H1 (cell line): Measurements from ENCODE around the gene SHLD1. TPM values are rescaled to one million over a fixed set of nuclear protein-coding genes. Genes with fewer than 3 reads are reported as not detected.

Source experiments
- CTCF ChIA-PET: fragments of 300-600 bp; sonication (Branson Sonifier 250); formaldehyde crosslinking; loops from one replicate; lab custom pipeline; 2021; ENCODE audit not compliant: partially characterized antibody; lab: Charles Lee
- POLR2A ChIA-PET: fragments of 300-600 bp; sonication (Branson Sonifier 250); formaldehyde crosslinking; loops from one replicate; lab custom pipeline; 2021; ENCODE audit warnings: inconsistent platforms; ENCODE audit not compliant: partially characterized antibody; lab: Charles Lee
- DNase-seq, 2 experiments: peaks; one replicate each; pipeline versions ENCODE4 v3.0.0 to v3.0.0-alpha.2; 2010 to 2022; ENCODE audit warnings: low spot score in 2 of 2, low read depth in 1 of 2, mixed read lengths in 1 of 2
- FAIRE-seq: peaks from 2 replicates; lab custom pipeline; 2011; peaks lifted over from hg19 to GRCh38; lab: Jason Lieb, UNC
- H2AFZ ChIP-seq: 2 replicates; pipeline ENCODE4 v1.8.1; 2012; ENCODE audit warnings: low read length, inconsistent platforms
- H2AK5ac ChIP-seq: 2 replicates; pipeline ENCODE4 v1.6.1; 2013; ENCODE audit warnings: low read depth, low read length
- H2BK120ac ChIP-seq: replicated peaks from 2 replicates; pipeline ENCODE3; 2013; ENCODE audit warnings: low read depth, low read length, inconsistent platforms
- H2BK12ac ChIP-seq: 2 replicates; pipeline ENCODE4 v1.6.1; 2013; ENCODE audit warnings: low read depth, low read length
- H2BK15ac ChIP-seq: 2 replicates; pipeline ENCODE4 v1.6.1; 2013; ENCODE audit warnings: low read length
- H2BK20ac ChIP-seq: 2 replicates; pipeline ENCODE4 v1.6.1; 2013; ENCODE audit warnings: low read length
- H2BK5ac ChIP-seq: 2 replicates; pipeline ENCODE4 v1.6.1; 2013; ENCODE audit warnings: low read depth, low read length
- H3K14ac ChIP-seq: 2 replicates; pipeline ENCODE4 v1.6.1; 2013; ENCODE audit warnings: inconsistent platforms; ENCODE audit not compliant: insufficient read length
- H3K18ac ChIP-seq: 2 replicates; pipeline ENCODE4 v1.6.1; 2013; ENCODE audit warnings: low read length; ENCODE audit errors: extremely low read depth
- H3K23ac ChIP-seq: 2 replicates; pipeline ENCODE4 v1.6.1; 2013; ENCODE audit warnings: inconsistent platforms; ENCODE audit not compliant: insufficient read length
- H3K23me2 ChIP-seq: 2 replicates; pipeline ENCODE4 v1.6.1; 2013; ENCODE audit warnings: low read depth, low read length
- H3K27ac ChIP-seq: 2 replicates; pipeline ENCODE4 v1.6.1; 2011; ENCODE audit warnings: low read depth, low read length, inconsistent platforms
- H3K27me3 ChIP-seq, 4 experiments: replicated peaks in 1 of 4; 1 replicate in 1 of 4; 2 replicates in 3 of 4; pipeline versions ENCODE4 v1.6.1 to v1.8.1; 2011 to 2013; ENCODE audit warnings: low read length in 3 of 4, mild to moderate bottlenecking in 3 of 4, inconsistent platforms in 2 of 4, mixed read lengths in 2 of 4, moderate library complexity in 1 of 4; ENCODE audit not compliant: control insufficient read depth in 3 of 4, insufficient read depth in 3 of 4; ENCODE audit errors: extremely low read depth in 1 of 4
- H3K36me3 ChIP-seq, 4 experiments: 2 replicates each; pipeline versions ENCODE4 v1.6.1 to v1.8.1; 2011 to 2013; ENCODE audit warnings: mild to moderate bottlenecking in 4 of 4, low read length in 3 of 4, moderate library complexity in 2 of 4, control low read depth in 1 of 4, inconsistent platforms in 1 of 4; ENCODE audit not compliant: insufficient read depth in 4 of 4, control insufficient read depth in 2 of 4
- H3K4ac ChIP-seq: replicated peaks from 2 replicates; pipeline ENCODE3; 2013; ENCODE audit warnings: low read length, low read depth, mixed read lengths, inconsistent platforms; ENCODE audit not compliant: insufficient read length
- H3K4me1 ChIP-seq, 4 experiments: replicated peaks in 1 of 4; 1 replicate in 1 of 4; 2 replicates in 3 of 4; pipeline versions ENCODE4 v1.6.1 to v1.8.1; 2011 to 2013; ENCODE audit warnings: low read length in 3 of 4, inconsistent platforms in 2 of 4, mixed read lengths in 1 of 4; ENCODE audit not compliant: insufficient read depth in 4 of 4, control insufficient read depth in 3 of 4
- H3K4me2 ChIP-seq, 2 experiments: 2 replicates each; pipeline versions ENCODE4 v1.6.1 to v1.8.1; 2011 to 2013; ENCODE audit warnings: low read depth in 2 of 2, low read length in 2 of 2, control low read depth in 1 of 2, inconsistent platforms in 1 of 2, mild to moderate bottlenecking in 1 of 2; ENCODE audit not compliant: insufficient read depth in 1 of 2
- H3K4me3 ChIP-seq, 4 experiments: fragments of 200-600, 300-600 bp in 1 of 4; sonication (generic), shearing (Covaris generic), sonication (Bioruptor Twin) in 1 of 4; 2 replicates each; pipeline versions ENCODE4 v1.5.1 to v1.8.1; 2011 to 2016; ENCODE audit warnings: low read length in 4 of 4, low read depth in 3 of 4, control low read depth in 2 of 4, inconsistent platforms in 2 of 4, mild to moderate bottlenecking in 2 of 4, mixed read lengths in 1 of 4, moderate library complexity in 1 of 4; ENCODE audit not compliant: insufficient read depth in 2 of 4; ENCODE audit errors: extremely low read depth in 1 of 4
- H3K56ac ChIP-seq: replicated peaks from 2 replicates; pipeline ENCODE3; 2013; ENCODE audit warnings: low read depth, mild to moderate bottlenecking, mixed read lengths, low read length, inconsistent platforms; ENCODE audit not compliant: insufficient read length
- H3K79me1 ChIP-seq: 2 replicates; pipeline ENCODE4 v1.6.1; 2013; ENCODE audit warnings: low read depth, low read length, control low read depth
- H3K79me2 ChIP-seq, 2 experiments: 2 replicates each; pipeline versions ENCODE4 v1.6.1 to v1.8.1; 2012 to 2013; ENCODE audit warnings: low read length in 2 of 2, mild to moderate bottlenecking in 2 of 2, inconsistent platforms in 1 of 2; ENCODE audit not compliant: insufficient read depth in 2 of 2, control insufficient read depth in 1 of 2
- H3K9ac ChIP-seq, 4 experiments: replicated peaks in 1 of 4; 1 replicate in 1 of 4; 2 replicates in 3 of 4; pipeline versions ENCODE4 v1.6.1 to v1.8.1; 2011 to 2013; ENCODE audit warnings: low read depth in 3 of 4, low read length in 3 of 4, control low read depth in 2 of 4, mild to moderate bottlenecking in 2 of 4, moderate library complexity in 2 of 4, inconsistent platforms in 1 of 4; ENCODE audit errors: extremely low read depth in 1 of 4
- H3K9me3 ChIP-seq, 2 experiments: 2 replicates each; pipeline versions ENCODE4 v1.6.1 to v1.8.1; 2012 to 2013; ENCODE audit warnings: mild to moderate bottlenecking in 2 of 2, moderate library complexity in 2 of 2, control low read depth in 1 of 2, inconsistent platforms in 1 of 2, low read depth in 1 of 2, low read length in 1 of 2, mixed read lengths in 1 of 2; ENCODE audit not compliant: insufficient read depth in 2 of 2
- H4K20me1 ChIP-seq, 2 experiments: replicated peaks in 1 of 2; 2 replicates each; pipeline versions ENCODE3 to v1.8.1; 2011 to 2013; ENCODE audit warnings: inconsistent platforms in 2 of 2, low read length in 2 of 2, mild to moderate bottlenecking in 1 of 2; ENCODE audit not compliant: insufficient read depth in 2 of 2, control insufficient read depth in 1 of 2
- H4K5ac ChIP-seq: 2 replicates; pipeline ENCODE4 v1.6.1; 2013; ENCODE audit warnings: low read length, low read depth, mixed read lengths, inconsistent platforms; ENCODE audit not compliant: insufficient read length
- H4K8ac ChIP-seq: 2 replicates; pipeline ENCODE4 v1.8.0; 2013; ENCODE audit warnings: mild to moderate bottlenecking, moderate library complexity, low read length, inconsistent platforms; ENCODE audit not compliant: insufficient read depth; ENCODE audit errors: extremely low read depth
- H4K91ac ChIP-seq: replicated peaks from 2 replicates; pipeline ENCODE3; 2013; ENCODE audit warnings: low read length, mixed read lengths, inconsistent platforms; ENCODE audit not compliant: insufficient read length
- ATF2 ChIP-seq: IDR thresholded peaks from 2 replicates; pipeline ENCODE4 v1.6.1; 2012; ENCODE audit warnings: low read length, inconsistent platforms
- BRCA1 ChIP-seq: IDR thresholded peaks from 2 replicates; pipeline ENCODE4 v1.6.1; 2012; ENCODE audit warnings: low read depth, low read length, improper control_type of control experiment
- CEBPB ChIP-seq: IDR thresholded peaks from 2 replicates; pipeline ENCODE4 v1.6.1; 2012; ENCODE audit warnings: low read depth, low read length
- FOSL1 ChIP-seq: IDR thresholded peaks from 2 replicates; pipeline ENCODE4 v1.6.1; 2011; ENCODE audit warnings: mild to moderate bottlenecking, low read depth, low read length, moderate library complexity; ENCODE audit not compliant: insufficient read depth
- GTF2F1 ChIP-seq: IDR thresholded peaks from 2 replicates; pipeline ENCODE4 v1.6.1; 2012; ENCODE audit warnings: low read depth, low read length, improper control_type of control experiment, borderline replicate concordance
- KDM4A ChIP-seq: IDR thresholded peaks from one replicate; pipeline ENCODE4 v1.7.1; 2012; ENCODE audit warnings: low read depth, mild to moderate bottlenecking, moderate library complexity, low read length, inconsistent platforms; ENCODE audit not compliant: severe bottlenecking
- NANOG ChIP-seq: IDR thresholded peaks from 2 replicates; pipeline ENCODE4 v1.6.1; 2011; ENCODE audit warnings: low read length, low read depth, mild to moderate bottlenecking, inconsistent platforms; ENCODE audit not compliant: insufficient read depth, poor library complexity, severe bottlenecking
- RAD21 ChIP-seq, 2 experiments: IDR thresholded peaks in 1 of 2; conservative IDR thresholded peaks in 1 of 2; 2 replicates each; pipeline ENCODE4 v1.6.1; 2011; ENCODE audit warnings: low read depth in 2 of 2, low read length in 2 of 2, improper control_type of control experiment in 1 of 2, inconsistent platforms in 1 of 2, mild to moderate bottlenecking in 1 of 2, moderate library complexity in 1 of 2
- RFX5 ChIP-seq: IDR thresholded peaks from 2 replicates; pipeline ENCODE4 v1.6.1; 2011; ENCODE audit warnings: low read depth, low read length, improper control_type of control experiment, borderline replicate concordance
- SP1 ChIP-seq: IDR thresholded peaks from 2 replicates; pipeline ENCODE4 v1.6.1; 2011; ENCODE audit warnings: low read depth, low read length
- WGBS, 2 experiments: shearing (Covaris generic) in 1 of 2; methylation state at CpG; one replicate each; pipeline versions ENCODE4 v1.1.6 to v1.1.7; 2013 to 2015; ENCODE audit warnings: low lambda C conversion rate in 2 of 2, mixed read lengths in 2 of 2, inconsistent platforms in 1 of 2, low coverage in 1 of 2, missing lambda C conversion rate in 1 of 2; ENCODE audit not compliant: insufficient replicate concordance in 2 of 2, insufficient coverage in 1 of 2, insufficient read length in 1 of 2; ENCODE audit errors: extremely low coverage in 1 of 2, missing lambda C conversion rate in 1 of 2; 5-methylcytosine and 5-hydroxymethylcytosine counted together
- polyA plus RNA-seq, 7 experiments: library from polyadenylated mRNA; depleted of rRNA in 3 of 7; stranded (reverse) in 5 of 7; unstranded in 2 of 7; fragments of >200 nt in 5 of 7; fragments of 200-250 nt in 2 of 7; gene quantifications; 1 replicate in 5 of 7; 2 replicates in 1 of 7; 4 replicates in 1 of 7; pipeline versions ENCODE4 v1.2.1 to v1.2.3, GENCODE V29; 2011 to 2013; ENCODE audit warnings: missing spikeins in 2 of 7, mixed read lengths in 2 of 7
- total RNA-seq: library from RNA; stranded (reverse); fragmentation: NEBNext Ultra II Directional; extraction: Animal tissue kit (Norgen Biotek cat#: 25700); gene quantifications from 2 replicates; pipeline ENCODE4 v1.2.1, GENCODE V29; 2021

SHLD1 gene
- total and polyA plus RNA-seq, 2 of the 8 experiments (the other 6 are each of a cell fraction or from before 2014, with no cell fraction given), result 4.2 to 6.5 TPM

- CTCF ChIA-PET, result interaction anchor here (0.6 to 2.4 kb wide), 10 partner anchors 8 to 324 kb away, joined by 3 to 8 read pairs (median 3); no protein-coding TSS in a partner anchor
- WGBS, 2 experiments, result 94% methylated on average over 2 of the region's 2 CpGs; no CpG with 5 or more reads in 1 of the 2 experiments
- POLR2A ChIA-PET, result interaction anchor here (1.0 kb wide), 1 partner anchor 12 kb away, joined by 3 read pairs; no protein-coding TSS in a partner anchor
- TF ChIP-seq FOSL1, result no peak
- no peak for TF ChIP-seq CEBPB
- no peak for TF ChIP-seq SP1
- no peak for TF ChIP-seq NANOG
- TF ChIP-seq GTF2F1, result no peak
- no peak for TF ChIP-seq KDM4A
- no peak for TF ChIP-seq RAD21 (IDR thresholded peaks at IDR 0.05 in 1 of 2, conservative IDR thresholded peaks at IDR 0.05 in 1 of 2; ENCODE audit: low read depth in 2 of 2, low read length in 2 of 2)
- TF ChIP-seq ATF2, result no peak
- TF ChIP-seq RFX5, result no peak
- no peak for TF ChIP-seq BRCA1
These were observed 58.7 kb downstream of the SHLD1 start for GRCh38 chr20:5808901-5809300.

More at GRCh38 chr20:5808901-5809300, 58.7 kb downstream of the SHLD1 start:
- no peak overlapping the region for H3K4me3 ChIP-seq
- H3K23me2 ChIP-seq, result no peaks in the 10 kb centered on the region
- H3K4me2 ChIP-seq, result no peak overlapping the region
- no peak overlapping the region for H2BK12ac ChIP-seq
- H2BK20ac ChIP-seq, result no peak overlapping the region
- H3K9ac ChIP-seq, result no peak overlapping the region
- H3K27ac ChIP-seq, result no peak overlapping the region
- H3K56ac ChIP-seq, result no peak overlapping the region
- no peak overlapping the region for H2AFZ ChIP-seq
- no peaks in the 10 kb centered on the region for H3K9me3 ChIP-seq
- H2BK120ac ChIP-seq, result no peak overlapping the region
- H3K27me3 ChIP-seq, result no peaks in the 10 kb centered on the region
- H3K36me3 ChIP-seq, result no peaks in the 10 kb centered on the region
- H3K23ac ChIP-seq, result no peak overlapping the region
- no peak overlapping the region for H2BK15ac ChIP-seq
- H4K91ac ChIP-seq, result no peak overlapping the region
- no peak for DNase-seq
- H4K5ac ChIP-seq, result no peak overlapping the region
- H2BK5ac ChIP-seq, result no peak overlapping the region
- peaks cover 0 to 10% (median 2%) of the 10 kb centered on the region in 4 experiments; a peak in 4 of 7 replicates for H3K4me1 ChIP-seq
- no peaks in the 10 kb centered on the region for H4K20me1 ChIP-seq
- no peaks in the 10 kb centered on the region for H3K79me1 ChIP-seq
- no peaks in the 10 kb centered on the region for H3K79me2 ChIP-seq
- H3K4ac ChIP-seq, result no peak overlapping the region
- H4K8ac ChIP-seq, result no peak overlapping the region
- no peak for FAIRE-seq
- no peak overlapping the region for H2AK5ac ChIP-seq
- H3K18ac ChIP-seq, result no peak overlapping the region
- H3K14ac ChIP-seq, result no peak overlapping the region
